Upper lobe of right lung (tissue), 1 donor: Measurements from ENCODE around the gene PHLDB1. TPM values are rescaled to one million over a fixed set of nuclear protein-coding genes. Genes with fewer than 3 reads are reported as not detected.
"Not testable (repeated sequence)": the region's sequence is repeated elsewhere in the genome, so short reads cannot be mapped to it uniquely, and the experiment has no call there.

ENCODE experiments used
- ATAC-seq: fragments of 200-7000 bp; cut with Tn5 transposase; one replicate; pipeline ENCODE4 v1.9.1; 2020; ENCODE audit warnings: mild to moderate bottlenecking, moderate library complexity
- DNase-seq: peaks from one replicate; pipeline ENCODE4 v3.0.0-alpha.2; 2020
- H3K27ac ChIP-seq: fragments of 200-600 bp; one replicate; pipeline ENCODE4 v1.8.0; 2022
- H3K27me3 ChIP-seq: fragments of 200-600 bp; one replicate; pipeline ENCODE4 v1.8.0; 2022; ENCODE audit warnings: mild to moderate bottlenecking
- H3K36me3 ChIP-seq: fragments of 200-600 bp; one replicate; pipeline ENCODE4 v1.8.0; 2022
- H3K4me1 ChIP-seq: fragments of 200-600 bp; one replicate; pipeline ENCODE4 v1.8.0; 2022
- H3K4me3 ChIP-seq: fragments of 200-600 bp; one replicate; pipeline ENCODE4 v1.8.0; 2022; ENCODE audit warnings: mild to moderate bottlenecking
- H3K9me3 ChIP-seq: fragments of 200-600 bp; one replicate; pipeline ENCODE4 v1.8.0; 2022
- intact Hi-C: fragments of 100-400 bp; cut with DNase I; formaldehyde crosslinking; loops from one replicate; pipeline ENCODE4 v1.11.0; 2022
- total RNA-seq: library from RNA; stranded (reverse); fragmentation: NEBNext Ultra II Directional; extraction: Animal tissue kit (Norgen Biotek cat#: 25700); gene quantifications from one replicate; pipeline ENCODE4 v1.2.1, GENCODE V29; 2021
- TF ChIP-seq, protein P1 (sequence below): fragments of 200-600 bp; IDR thresholded peaks from one replicate; pipeline ENCODE4 v1.8.0; 2022; ENCODE audit warnings: antibody characterized with exemption
- donor health status: DM: no; HTN: yes; CAD: no; lungs with severe emphysema.

PHLDB1 gene
- total RNA-seq, 1 donor from 2014 or later: 79.6 TPM

DNA sequence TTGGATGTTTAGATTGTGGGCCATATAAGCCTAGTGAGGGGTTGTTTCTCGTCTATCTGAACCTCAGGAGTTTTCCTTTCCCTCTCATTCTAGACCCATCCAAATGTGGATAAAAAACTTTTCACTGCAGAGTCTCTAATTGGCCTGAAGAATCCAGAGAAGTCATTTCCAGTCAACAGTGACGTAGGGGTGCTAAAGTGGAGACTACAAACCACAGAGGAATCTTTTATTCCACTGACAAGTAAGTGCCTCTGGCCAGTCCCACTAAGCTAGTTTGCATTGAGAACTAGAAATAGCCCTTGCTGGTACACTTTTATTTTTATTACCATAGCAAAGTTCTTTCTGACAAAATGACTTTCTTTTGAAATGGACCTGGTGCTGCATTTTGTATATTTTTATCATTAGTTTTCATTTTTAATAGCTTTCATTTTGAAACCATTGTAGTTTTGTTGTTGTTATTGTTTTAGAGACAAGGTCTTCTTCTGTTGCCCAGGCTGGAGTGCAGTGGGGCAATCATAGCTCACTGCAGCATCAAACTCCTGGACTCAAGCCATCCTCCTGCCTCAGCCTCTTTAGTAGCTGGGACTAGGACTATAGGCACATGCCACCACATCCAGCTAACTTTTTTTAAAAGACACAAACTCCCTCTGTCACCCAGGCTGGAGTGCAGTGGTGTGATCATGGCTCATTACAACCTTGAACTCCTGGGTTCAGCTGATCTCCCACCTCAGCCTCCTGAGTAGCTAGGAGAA lies 14.6 kb upstream of the PHLDB1 start:
- Histone ChIP-seq H3K36me3 (peaks cover 99% of the 10 kb centered on the region), H3K27ac (no peak overlapping the region), H3K4me3 (no peak overlapping the region), H3K4me1 (peaks cover 6% of the 10 kb centered on the region), H3K9me3 (no peaks in the 10 kb centered on the region), H3K27me3 (no peaks in the 10 kb centered on the region)
- intact Hi-C loops: no loop called here
- TF ChIP-seq, protein P1, sequence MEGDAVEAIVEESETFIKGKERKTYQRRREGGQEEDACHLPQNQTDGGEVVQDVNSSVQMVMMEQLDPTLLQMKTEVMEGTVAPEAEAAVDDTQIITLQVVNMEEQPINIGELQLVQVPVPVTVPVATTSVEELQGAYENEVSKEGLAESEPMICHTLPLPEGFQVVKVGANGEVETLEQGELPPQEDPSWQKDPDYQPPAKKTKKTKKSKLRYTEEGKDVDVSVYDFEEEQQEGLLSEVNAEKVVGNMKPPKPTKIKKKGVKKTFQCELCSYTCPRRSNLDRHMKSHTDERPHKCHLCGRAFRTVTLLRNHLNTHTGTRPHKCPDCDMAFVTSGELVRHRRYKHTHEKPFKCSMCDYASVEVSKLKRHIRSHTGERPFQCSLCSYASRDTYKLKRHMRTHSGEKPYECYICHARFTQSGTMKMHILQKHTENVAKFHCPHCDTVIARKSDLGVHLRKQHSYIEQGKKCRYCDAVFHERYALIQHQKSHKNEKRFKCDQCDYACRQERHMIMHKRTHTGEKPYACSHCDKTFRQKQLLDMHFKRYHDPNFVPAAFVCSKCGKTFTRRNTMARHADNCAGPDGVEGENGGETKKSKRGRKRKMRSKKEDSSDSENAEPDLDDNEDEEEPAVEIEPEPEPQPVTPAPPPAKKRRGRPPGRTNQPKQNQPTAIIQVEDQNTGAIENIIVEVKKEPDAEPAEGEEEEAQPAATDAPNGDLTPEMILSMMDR: no peak
- DNase-seq (no peak), ATAC-seq (no peak)

DNA sequence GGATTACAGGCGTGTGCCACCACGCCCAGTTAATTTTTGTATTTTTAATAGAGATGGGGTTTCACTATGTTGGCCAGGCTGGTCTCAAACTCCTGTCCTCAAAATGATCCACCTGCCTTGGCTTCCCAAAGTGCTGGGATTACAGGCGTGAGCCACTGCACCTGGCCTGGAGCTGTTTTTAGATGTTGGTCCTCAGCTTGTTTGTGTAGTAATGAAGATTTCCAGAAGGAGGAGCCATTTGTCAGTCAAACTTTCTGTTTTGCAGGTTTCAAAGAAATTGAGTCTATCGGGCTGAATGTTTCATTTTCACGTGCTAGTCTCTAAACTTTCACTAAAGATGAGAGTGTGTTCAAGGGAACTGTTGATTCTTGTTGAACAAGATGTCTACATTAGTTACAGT lies 12.4 kb upstream of the PHLDB1 start:
- H3K27me3 ChIP-seq, H3K4me3 ChIP-seq, intact Hi-C loops, H3K9me3 ChIP-seq, H3K4me1 ChIP-seq, ATAC-seq, DNase-seq, H3K27ac ChIP-seq: not testable (repeated sequence)
- TF ChIP-seq, protein P1: peak; percentile 46
- peaks cover 99% of the 10 kb centered on the region for H3K36me3 ChIP-seq

DNA sequence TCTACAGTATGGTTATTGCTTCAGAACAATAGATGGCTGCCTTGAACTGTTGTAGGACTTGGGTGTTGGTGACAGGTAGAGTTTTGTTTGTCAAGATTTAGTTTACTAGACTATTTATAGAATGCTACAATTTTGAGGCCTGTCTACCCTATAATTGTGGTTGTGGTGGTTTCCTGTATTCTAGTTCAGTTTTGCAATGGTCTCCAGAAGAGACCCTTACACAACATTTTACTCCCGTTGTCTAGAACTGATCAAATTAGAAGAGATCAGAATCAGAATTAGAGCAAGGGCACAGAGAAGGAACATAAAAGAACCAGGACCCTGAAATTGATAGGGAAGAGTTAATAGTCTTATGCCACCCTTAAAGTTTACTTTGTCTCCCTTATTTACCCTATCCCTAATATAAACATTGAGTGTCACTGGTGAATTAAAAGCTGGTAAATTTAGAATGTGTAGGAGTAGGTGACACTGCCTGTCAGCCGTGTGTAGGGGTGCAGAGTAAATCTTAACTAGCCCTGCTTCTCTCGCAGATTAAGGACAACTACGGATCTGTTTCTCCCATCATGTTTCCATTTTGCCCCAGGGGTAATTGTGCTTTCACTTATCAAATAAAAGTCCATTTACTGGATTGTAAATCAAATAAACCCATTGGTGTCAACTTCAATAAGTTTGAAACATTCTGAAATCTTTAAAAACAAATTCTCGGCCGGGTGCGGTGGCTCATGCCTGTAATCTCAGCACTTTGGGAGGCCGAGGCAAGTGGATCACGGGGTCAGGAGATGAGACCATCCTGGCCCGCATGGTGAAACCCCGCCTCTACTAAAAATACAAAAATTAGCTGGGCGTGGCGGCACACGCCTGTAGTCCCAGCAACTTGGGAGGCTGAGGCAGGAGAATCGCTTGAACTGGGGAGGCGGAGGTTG lies 10.9 kb upstream of the PHLDB1 start:
- DNase-seq (no peak), ATAC-seq (no peak)
- Histone ChIP-seq H3K4me3 (no peak overlapping the region), H3K27me3 (no peaks in the 10 kb centered on the region), H3K27ac (no peak overlapping the region), H3K9me3 (no peaks in the 10 kb centered on the region), H3K36me3 (peaks cover 99% of the 10 kb centered on the region), H3K4me1 (peaks cover 6% of the 10 kb centered on the region)
- TF ChIP-seq, protein P1: no peak
- intact Hi-C loops: no loop called here

DNA sequence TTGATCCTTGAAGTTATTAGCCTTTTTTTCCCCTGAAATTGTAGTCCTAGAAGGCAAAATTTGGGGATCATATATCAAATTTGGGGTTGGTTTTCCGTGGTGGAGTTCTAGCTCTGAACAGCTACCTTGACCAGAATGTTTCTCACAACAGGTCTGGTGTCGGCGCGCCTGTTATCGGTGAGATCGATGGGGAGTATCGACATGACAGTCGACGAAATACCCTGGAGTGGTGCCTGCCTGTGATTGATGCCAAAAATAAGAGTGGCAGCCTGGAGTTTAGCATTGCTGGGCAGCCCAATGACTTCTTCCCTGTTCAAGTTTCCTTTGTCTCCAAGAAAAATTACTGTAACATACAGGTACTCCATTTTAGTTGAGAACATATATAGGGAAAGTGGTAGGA lies 9.9 kb upstream of the PHLDB1 start:
- H3K4me3 ChIP-seq: no peak overlapping the region
- H3K9me3 ChIP-seq: no peaks in the 10 kb centered on the region
- DNase-seq (no peak), ATAC-seq (no peak)
- H3K27me3 ChIP-seq: no peaks in the 10 kb centered on the region
- TF ChIP-seq, protein P1: no peak
- intact Hi-C loops: no loop called here
- peaks cover 99% of the 10 kb centered on the region for H3K36me3 ChIP-seq
- H3K27ac ChIP-seq: no peak overlapping the region
- H3K4me1 ChIP-seq: peaks cover 6% of the 10 kb centered on the region

DNA sequence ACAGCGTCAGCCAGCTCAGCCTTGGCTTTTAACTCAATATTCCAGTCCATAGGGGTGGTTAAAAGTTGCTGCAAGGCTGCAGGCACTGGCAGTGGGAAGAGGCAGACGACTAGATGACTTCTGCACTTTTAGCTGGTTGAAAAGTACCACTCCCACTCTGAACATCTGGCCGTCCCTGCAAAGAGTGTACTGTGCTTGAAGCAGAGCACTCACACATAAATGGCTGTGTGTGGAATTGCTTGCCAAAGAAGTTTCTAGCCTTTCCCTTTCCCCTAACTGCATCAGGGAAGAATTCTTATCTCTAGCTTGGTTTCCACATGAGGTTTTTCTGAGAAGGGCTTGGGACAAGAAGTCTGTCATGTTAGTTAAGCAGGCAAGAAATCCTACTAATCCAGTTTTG lies 5.1 kb upstream of the PHLDB1 start:
- DNase-seq: no peak

DNA sequence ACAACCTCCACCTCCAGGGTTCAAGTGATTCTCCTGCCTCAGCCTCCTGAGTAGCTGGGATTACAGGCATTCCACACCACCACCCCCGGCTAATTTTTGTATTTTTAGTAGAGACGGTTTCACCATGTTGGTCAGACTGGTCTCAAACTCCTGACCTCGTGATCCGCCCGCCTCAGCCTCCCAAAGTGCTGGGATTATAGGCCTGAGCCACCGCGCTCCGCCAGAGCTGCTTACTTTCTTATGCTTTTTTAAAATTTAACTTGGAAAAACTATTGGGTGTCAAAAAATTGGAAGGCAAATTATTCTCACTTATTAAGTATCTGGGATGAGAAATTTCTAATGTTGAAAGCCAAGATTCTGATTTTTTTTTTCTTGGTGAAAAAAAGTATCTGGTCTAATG lies 3.7 kb upstream of the PHLDB1 start:
- DNase-seq: not testable (repeated sequence)

More for the DNA sequence above, 5.1 kb upstream of the PHLDB1 start:
- Histone ChIP-seq H3K4me3 (no peak overlapping the region), H3K36me3 (peaks cover 58% of the 10 kb centered on the region), H3K27ac (no peak overlapping the region), H3K27me3 (no peaks in the 10 kb centered on the region), H3K4me1 (peaks cover 19% of the 10 kb centered on the region), H3K9me3 (no peaks in the 10 kb centered on the region)
- intact Hi-C loops: loop anchor here (10.0 kb wide), 1 partner anchor 52 kb away; no protein-coding TSS in a partner anchor
- ATAC-seq: no peak
- TF ChIP-seq, protein P1: no peak

More for the DNA sequence above, 3.7 kb upstream of the PHLDB1 start:
- H3K27ac ChIP-seq, ATAC-seq, H3K4me3 ChIP-seq, H3K27me3 ChIP-seq, H3K9me3 ChIP-seq: not testable (repeated sequence)
- Histone ChIP-seq H3K36me3 (peaks cover 45% of the 10 kb centered on the region), H3K4me1 (peaks cover 19% of the 10 kb centered on the region)
- intact Hi-C loops: loop anchor here (10.0 kb wide), 1 partner anchor 51 kb away; no protein-coding TSS in a partner anchor
